ENCODE measurements around the gene TFR2. TPM values are rescaled to one million over a fixed set of nuclear protein-coding genes. Genes with fewer than 3 reads are reported as not detected.

The TFR2 gene
- total and polyA plus RNA-seq, 2 of the 4 experiments (the other 2 are of a cell fraction), result 0.18 to 0.50 TPM

DNA sequence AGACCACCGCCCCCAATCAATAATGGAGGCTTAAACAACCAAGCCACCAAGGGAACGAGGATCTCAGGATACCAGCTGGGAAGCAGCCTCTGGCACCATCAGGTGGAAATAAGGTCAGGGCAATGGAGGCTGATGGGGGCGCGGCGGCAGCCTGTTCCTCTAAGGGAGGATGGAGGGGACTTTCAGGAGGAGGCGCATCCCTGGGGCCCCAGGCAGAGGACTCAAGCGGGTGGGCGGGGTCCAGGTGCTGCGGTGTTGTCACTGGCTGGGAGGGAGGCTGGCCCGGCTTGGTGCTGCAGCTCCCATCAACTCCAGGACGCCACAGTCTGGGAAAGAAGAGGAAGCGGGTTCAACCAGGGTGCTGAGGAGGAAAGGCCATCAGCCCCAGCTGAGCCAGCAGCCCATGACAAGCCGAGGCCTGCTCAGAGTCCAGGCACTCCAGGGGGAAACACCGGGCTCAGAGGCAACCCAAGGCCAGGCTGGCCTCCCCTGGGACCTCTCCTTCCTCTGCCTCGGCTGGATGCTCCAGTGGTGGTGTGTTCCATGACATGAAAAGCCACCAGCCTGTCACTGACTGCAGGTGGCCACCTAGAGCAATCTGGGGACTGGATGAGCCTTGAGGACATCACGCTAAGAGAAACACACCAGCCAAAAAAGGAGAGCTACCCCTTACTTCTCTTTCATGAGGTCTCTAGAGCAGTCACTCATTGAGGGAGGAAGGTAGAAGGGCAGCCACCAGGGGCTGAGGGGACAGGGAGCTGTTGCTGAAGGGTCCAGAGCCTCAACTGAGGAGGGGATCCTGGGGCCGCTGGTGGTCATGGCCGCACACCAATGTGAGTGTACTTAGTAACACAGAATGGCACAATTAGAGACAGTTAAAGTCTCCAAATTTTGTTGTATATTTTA lies 48.1 kb upstream of the TFR2 start:
- Histone ChIP-seq H3K9me1 (ENCODE audit: insufficient read depth, low read length) (no peaks in the 10 kb centered on the region), H3K9me3 (ENCODE audit: control insufficient read depth, insufficient read depth, low read length) (no peaks in the 10 kb centered on the region), H2BK5ac (ENCODE audit: low read depth, low read length, poor library complexity, severe bottlenecking) (no peak overlapping the region), H3K4me1 (ENCODE audit: control insufficient read depth, insufficient read depth, low read length) (peaks cover 19% of the 10 kb centered on the region), H3K56ac (ENCODE audit: extremely low read depth, insufficient read depth, low read length) (no peak overlapping the region), H3K27ac (ENCODE audit: insufficient read depth, low read length) (no peak overlapping the region), H2AFZ (replicated peaks; ENCODE audit: low read length, poor library complexity) (no peak overlapping the region), H3K4me2 (ENCODE audit: low read depth, low read length) (no peak overlapping the region), H4K8ac (ENCODE audit: low read depth in 2 of 2, low read length in 2 of 2) (no peak overlapping the region), H3K9ac (ENCODE audit: low read depth, low read length) (no peak overlapping the region), H4K20me1 (ENCODE audit: insufficient read depth, low read length) (peaks cover 61% of the 10 kb centered on the region), H2BK15ac (ENCODE audit: low read depth, low read length) (no peak overlapping the region), H2AK9ac (replicated peaks; ENCODE audit: low read depth, low read length, poor library complexity) (no peak overlapping the region), H3K23ac (ENCODE audit: low read depth, low read length) (no peak overlapping the region), H4K91ac (ENCODE audit: insufficient read depth, low read depth, low read length) (no peak overlapping the region), H3K18ac (ENCODE audit: low read depth, low read length) (no peak overlapping the region), H2BK120ac (ENCODE audit: low read depth, low read length) (no peak overlapping the region), H3K4ac (ENCODE audit: low read depth, low read length) (no peak overlapping the region), H3K79me1 (ENCODE audit: low read depth in 1 of 2, low read length in 2 of 2) (peaks cover 29 to 55% of the 10 kb centered on the region in 2 experiments), H3K27me3 (ENCODE audit: control insufficient read depth, insufficient read depth, low read length) (no peaks in the 10 kb centered on the region), H4K5ac (ENCODE audit: low read depth, low read length) (no peak overlapping the region), H2AK5ac (ENCODE audit: low read depth, low read length) (no peak overlapping the region), H2BK20ac (ENCODE audit: low read depth, low read length) (no peak overlapping the region), H3K14ac (replicated peaks; ENCODE audit: low read depth, low read length) (no peak overlapping the region), H3K36me3 (ENCODE audit: control insufficient read depth, insufficient read depth, low read length) (peaks cover 44% of the 10 kb centered on the region), H3K4me3 (ENCODE audit: insufficient read depth, low read depth, low read length) (no peak overlapping the region)
- intact Hi-C loops (cut with micrococcal nuclease), result loop anchor here (2.0 to 5.0 kb wide), 2 partner anchors 87 to 221 kb away; partner anchors contain the start of gene PCOLCE
- in situ Hi-C loops (cut with MboI; ENCODE audit: low sequenced_read_pairs), result loop anchor here (10.0 kb wide), 1 partner anchor 225 kb away; the partner anchor contains the start of gene SPACDR
- ChIA-PET CTCF (interaction anchor here (0.5 to 2.0 kb wide), 5 partner anchors 105 to 234 kb away, joined by 3 to 6 read pairs (median 3); partner anchors contain the start of gene SLC12A9), POLR2A (ENCODE audit: unreplicated experiment) (no interaction called here)
- DNase-seq, result no peak
- BruUV-seq (replicated peaks), result no TSS peak
- no peak for ATAC-seq (ENCODE audit: low read depth)
- 92% methylated on average over 2 of the region's 18 CpGs; no CpG with 5 or more reads in 1 of the 2 experiments for WGBS, 2 experiments (ENCODE audit: extremely low coverage in 2 of 2, insufficient read length in 1 of 2)
- dilution Hi-C loops (cut with HindIII; ENCODE audit: low sequenced_read_pairs, unreplicated experiment), result no loop called here
- TF ChIP-seq FOS (IDR thresholded peaks at IDR 0.05; ENCODE audit: low read depth, low read length) (no peak), MXI1 (IDR thresholded peaks at IDR 0.05; ENCODE audit: borderline replicate concordance, low read depth, low read length) (no peak), RCOR1 (IDR thresholded peaks at IDR 0.05; ENCODE audit: insufficient replicate concordance, low read length) (no peak), MAZ (IDR thresholded peaks at IDR 0.05; ENCODE audit: borderline replicate concordance, low read depth, low read length) (no peak), RFX5 (IDR thresholded peaks at IDR 0.05; ENCODE audit: low read depth, low read length) (no peak), RAD21 (IDR thresholded peaks at IDR 0.05; ENCODE audit: low read length) (no peak), NFE2L2 (IDR thresholded peaks at IDR 0.05; ENCODE audit: low read depth, low read length) (no peak), MAFK (IDR thresholded peaks at IDR 0.05; ENCODE audit: low read depth, low read length) (no peak), CHD1 (IDR thresholded peaks at IDR 0.05; ENCODE audit: low read depth, low read length) (no peak), POLR2A (IDR thresholded peaks at IDR 0.05; ENCODE audit: low read depth, low read length) (no peak), CEBPB (IDR thresholded peaks at IDR 0.05; ENCODE audit: low read depth, low read length) (no peak)
- TF ChIP-seq, protein P1, sequence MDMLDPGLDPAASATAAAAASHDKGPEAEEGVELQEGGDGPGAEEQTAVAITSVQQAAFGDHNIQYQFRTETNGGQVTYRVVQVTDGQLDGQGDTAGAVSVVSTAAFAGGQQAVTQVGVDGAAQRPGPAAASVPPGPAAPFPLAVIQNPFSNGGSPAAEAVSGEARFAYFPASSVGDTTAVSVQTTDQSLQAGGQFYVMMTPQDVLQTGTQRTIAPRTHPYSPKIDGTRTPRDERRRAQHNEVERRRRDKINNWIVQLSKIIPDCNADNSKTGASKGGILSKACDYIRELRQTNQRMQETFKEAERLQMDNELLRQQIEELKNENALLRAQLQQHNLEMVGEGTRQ (IDR thresholded peaks at IDR 0.05; ENCODE audit: low read depth, low read length), result no peak
- TF ChIP-seq, protein P2, sequence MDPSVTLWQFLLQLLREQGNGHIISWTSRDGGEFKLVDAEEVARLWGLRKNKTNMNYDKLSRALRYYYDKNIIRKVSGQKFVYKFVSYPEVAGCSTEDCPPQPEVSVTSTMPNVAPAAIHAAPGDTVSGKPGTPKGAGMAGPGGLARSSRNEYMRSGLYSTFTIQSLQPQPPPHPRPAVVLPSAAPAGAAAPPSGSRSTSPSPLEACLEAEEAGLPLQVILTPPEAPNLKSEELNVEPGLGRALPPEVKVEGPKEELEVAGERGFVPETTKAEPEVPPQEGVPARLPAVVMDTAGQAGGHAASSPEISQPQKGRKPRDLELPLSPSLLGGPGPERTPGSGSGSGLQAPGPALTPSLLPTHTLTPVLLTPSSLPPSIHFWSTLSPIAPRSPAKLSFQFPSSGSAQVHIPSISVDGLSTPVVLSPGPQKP (IDR thresholded peaks at IDR 0.05; ENCODE audit: borderline replicate concordance, low read depth, low read length), result no peak
- TF ChIP-seq, protein P3, sequence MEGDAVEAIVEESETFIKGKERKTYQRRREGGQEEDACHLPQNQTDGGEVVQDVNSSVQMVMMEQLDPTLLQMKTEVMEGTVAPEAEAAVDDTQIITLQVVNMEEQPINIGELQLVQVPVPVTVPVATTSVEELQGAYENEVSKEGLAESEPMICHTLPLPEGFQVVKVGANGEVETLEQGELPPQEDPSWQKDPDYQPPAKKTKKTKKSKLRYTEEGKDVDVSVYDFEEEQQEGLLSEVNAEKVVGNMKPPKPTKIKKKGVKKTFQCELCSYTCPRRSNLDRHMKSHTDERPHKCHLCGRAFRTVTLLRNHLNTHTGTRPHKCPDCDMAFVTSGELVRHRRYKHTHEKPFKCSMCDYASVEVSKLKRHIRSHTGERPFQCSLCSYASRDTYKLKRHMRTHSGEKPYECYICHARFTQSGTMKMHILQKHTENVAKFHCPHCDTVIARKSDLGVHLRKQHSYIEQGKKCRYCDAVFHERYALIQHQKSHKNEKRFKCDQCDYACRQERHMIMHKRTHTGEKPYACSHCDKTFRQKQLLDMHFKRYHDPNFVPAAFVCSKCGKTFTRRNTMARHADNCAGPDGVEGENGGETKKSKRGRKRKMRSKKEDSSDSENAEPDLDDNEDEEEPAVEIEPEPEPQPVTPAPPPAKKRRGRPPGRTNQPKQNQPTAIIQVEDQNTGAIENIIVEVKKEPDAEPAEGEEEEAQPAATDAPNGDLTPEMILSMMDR (conservative IDR thresholded peaks at IDR 0.05; ENCODE audit: low read depth, low read length), result no peak

All from IMR-90 (cell line).